ENCODE measurements around the gene PNMA8B. TPM values are rescaled to one million over a fixed set of nuclear protein-coding genes. Genes with fewer than 3 reads are reported as not detected.

PNMA8B gene
- total RNA-seq, 4 donors from 2014 or later: 3.1 to 4.2 (median 3.7) TPM

DNA sequence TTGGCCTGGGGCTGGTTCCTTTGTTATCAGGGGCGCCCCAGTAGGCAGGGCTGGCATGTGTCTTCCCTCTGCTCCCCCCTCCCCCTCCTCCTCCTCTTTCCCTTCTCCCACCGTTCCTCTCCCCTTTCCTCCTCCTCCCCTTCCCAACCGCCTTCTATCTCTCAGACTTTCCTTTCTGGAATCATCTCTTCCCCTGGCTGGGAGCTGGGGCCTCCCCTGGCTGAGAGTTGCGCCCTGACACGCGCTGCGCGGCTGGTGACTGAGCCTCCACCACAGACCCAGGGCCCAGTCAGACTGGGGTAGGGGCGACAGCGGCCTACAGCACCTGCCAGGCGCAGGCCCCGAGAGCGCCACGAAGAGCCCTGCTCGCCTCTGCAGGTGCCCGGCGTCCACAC is 2.8 kb downstream of the PNMA8B start:
- H3K4me1 ChIP-seq: peaks cover 0 to 60% (median 12%) of the 10 kb centered on the region in 4 donors
- peaks cover 0 to 75% of the 10 kb centered on the region in 2 donors for H3K27me3 ChIP-seq
- TF ChIP-seq EP300 (IDR thresholded peaks at IDR 0.05) (no peak), POLR2A (IDR thresholded peaks at IDR 0.05) (no peak)
- TF ChIP-seq, protein P1, sequence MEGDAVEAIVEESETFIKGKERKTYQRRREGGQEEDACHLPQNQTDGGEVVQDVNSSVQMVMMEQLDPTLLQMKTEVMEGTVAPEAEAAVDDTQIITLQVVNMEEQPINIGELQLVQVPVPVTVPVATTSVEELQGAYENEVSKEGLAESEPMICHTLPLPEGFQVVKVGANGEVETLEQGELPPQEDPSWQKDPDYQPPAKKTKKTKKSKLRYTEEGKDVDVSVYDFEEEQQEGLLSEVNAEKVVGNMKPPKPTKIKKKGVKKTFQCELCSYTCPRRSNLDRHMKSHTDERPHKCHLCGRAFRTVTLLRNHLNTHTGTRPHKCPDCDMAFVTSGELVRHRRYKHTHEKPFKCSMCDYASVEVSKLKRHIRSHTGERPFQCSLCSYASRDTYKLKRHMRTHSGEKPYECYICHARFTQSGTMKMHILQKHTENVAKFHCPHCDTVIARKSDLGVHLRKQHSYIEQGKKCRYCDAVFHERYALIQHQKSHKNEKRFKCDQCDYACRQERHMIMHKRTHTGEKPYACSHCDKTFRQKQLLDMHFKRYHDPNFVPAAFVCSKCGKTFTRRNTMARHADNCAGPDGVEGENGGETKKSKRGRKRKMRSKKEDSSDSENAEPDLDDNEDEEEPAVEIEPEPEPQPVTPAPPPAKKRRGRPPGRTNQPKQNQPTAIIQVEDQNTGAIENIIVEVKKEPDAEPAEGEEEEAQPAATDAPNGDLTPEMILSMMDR (IDR thresholded peaks at IDR 0.05): no peak
- peak overlapping the region; percentile 22 to 55 (median 38) for H3K4me3 ChIP-seq
- DNase-seq (ENCODE audit: low spot score in 2 of 2): no peak
- 46 to 52% methylated on average over 9 to 10 of the region's 17 CpGs for whole genome bisulfite sequencing, 2 donors
- H3K36me3 ChIP-seq: no peaks in the 10 kb centered on the region
- H3K9me3 ChIP-seq: no peaks in the 10 kb centered on the region
- H3K27ac ChIP-seq: peak overlapping the region in 3 of 4 donors; percentile 10 to 76 (median 34)

DNA sequence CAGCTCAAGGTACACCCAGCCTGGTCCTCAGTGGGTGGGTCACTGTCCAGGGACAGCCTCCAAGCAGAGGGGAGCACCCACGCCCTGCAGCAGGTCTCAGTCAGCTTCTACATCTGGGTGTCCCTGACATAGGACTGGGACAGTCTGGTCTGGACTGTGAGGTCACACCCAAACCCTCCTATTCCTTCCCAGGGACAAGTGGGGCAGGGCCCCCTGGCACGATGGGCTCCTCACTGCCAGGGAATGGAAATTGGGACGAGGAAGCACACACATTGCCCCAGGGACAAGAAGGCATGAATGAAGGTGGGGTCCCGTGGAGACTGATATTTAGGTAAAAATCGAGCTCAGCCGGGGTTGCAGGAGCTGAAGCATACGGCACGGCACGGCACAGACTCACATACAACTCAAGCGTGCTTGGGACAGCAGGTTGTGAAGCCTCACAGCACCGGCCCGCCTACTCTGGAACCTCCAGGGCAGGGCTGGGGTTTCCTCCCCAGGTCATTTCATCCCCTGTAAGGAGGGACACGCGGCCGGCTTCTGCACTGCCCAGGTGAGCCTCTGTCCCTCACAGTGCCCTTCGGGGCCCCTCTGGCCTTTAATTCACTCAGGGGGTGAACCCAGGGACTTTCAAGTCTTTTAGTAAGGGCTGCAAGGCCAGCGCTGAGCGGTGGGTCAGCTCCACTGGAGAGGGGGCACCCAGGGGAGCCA is 3.5 kb downstream of the PNMA8B start:
- Histone ChIP-seq H3K4me1 (peaks cover 0 to 67% (median 18%) of the 10 kb centered on the region in 4 donors), H3K27ac (peak overlapping the region in 1 of 4 donors; percentile 76), H3K9me3 (no peaks in the 10 kb centered on the region), H3K27me3 (peaks cover 0 to 82% of the 10 kb centered on the region in 2 donors), H3K36me3 (no peaks in the 10 kb centered on the region), H3K4me3 (peak overlapping the region in 1 of 4 donors; percentile 55)
- 68 to 74% methylated on average over 18 of the region's 18 CpGs for WGBS, 2 donors
- TF ChIP-seq POLR2A (IDR thresholded peaks at IDR 0.05) (no peak), EP300 (IDR thresholded peaks at IDR 0.05) (no peak)
- TF ChIP-seq, protein P1 (IDR thresholded peaks at IDR 0.05): no peak
- no peak for DNase-seq (ENCODE audit: low spot score in 2 of 2)

DNA sequence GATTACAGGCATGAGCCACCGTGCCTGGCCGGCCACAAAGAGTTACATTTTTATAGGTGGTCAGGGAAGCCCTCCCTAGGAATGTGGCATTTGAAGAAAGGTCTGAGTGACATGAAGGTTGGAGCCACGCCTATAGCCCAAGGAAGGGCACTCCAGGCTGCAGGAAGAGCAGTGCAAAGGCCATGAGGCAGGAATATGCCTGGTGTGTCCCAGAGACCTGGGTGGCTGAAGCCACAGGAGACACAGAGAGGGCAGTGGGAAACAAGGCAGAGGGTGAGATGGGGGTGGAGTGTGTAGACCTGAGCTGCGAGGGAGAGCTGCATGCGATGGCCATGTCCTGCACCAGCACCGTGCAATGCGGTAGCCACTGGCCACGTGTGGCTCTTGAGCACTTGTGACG is 4.9 kb downstream of the PNMA8B start:
- Histone ChIP-seq H3K4me1 (peaks cover 0 to 68% (median 20%) of the 10 kb centered on the region in 4 donors), H3K27me3 (peaks cover 0 to 90% of the 10 kb centered on the region in 2 donors), H3K27ac (no peak overlapping the region), H3K9me3 (no peaks in the 10 kb centered on the region), H3K36me3 (no peaks in the 10 kb centered on the region), H3K4me3 (no peak overlapping the region)
- DNase-seq (ENCODE audit: low spot score in 2 of 2): no peak
- TF ChIP-seq, protein P1 (IDR thresholded peaks at IDR 0.05): no peak
- no peak for TF ChIP-seq POLR2A (IDR thresholded peaks at IDR 0.05)
- TF ChIP-seq EP300 (IDR thresholded peaks at IDR 0.05): no peak
- 62 to 82% methylated on average over 9 of the region's 9 CpGs for WGBS, 2 donors

DNA sequence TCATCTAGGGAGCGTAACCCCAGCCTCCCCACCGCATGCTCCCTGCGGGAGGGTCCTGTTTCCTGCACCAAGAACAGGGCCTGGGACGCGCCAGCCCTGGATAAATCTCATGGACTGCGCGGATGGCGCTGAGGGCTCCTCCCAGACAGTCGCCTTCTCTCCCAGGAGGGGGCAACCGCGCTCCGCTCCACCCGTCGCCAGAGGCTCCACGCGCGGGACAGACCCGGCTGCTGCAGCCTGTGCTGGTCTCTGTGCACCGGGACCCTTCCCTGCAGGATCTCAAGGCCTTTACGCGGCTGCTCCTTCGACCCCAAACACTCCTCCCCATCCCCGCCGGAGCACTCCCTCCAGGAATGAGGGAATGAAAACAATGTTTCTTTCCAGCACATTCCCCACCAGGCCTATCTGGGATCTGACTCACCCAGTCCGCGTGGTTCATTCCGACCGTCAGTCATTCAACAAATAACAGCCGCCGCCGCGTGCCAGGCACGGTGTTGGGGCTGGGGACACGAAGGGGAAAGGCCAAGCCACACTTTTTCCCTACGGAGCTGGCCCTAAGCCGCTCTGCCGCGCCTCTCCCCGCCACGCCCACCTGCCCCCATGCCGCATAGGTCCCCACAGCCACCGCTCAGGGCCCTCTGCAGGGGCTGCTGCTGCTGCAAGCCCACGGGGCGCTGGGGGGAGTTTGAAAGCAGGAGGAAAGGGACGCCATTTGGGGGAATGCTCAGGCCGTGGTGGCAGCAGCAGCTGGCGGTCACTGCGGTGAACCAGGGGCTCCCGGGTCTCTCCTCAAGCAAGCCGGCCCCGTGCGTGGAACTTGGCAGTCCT is 6.0 kb downstream of the PNMA8B start:
- 7 to 11% methylated on average over 38 to 46 of the region's 52 CpGs for WGBS, 2 donors
- H3K27me3 ChIP-seq: peaks cover 0 to 80% of the 10 kb centered on the region in 2 donors

More for the DNA sequence above, 6.0 kb downstream of the PNMA8B start:
- Histone ChIP-seq H3K27ac (peak overlapping the region in 1 of 4 donors; percentile 2), H3K9me3 (no peaks in the 10 kb centered on the region), H3K36me3 (no peaks in the 10 kb centered on the region), H3K4me3 (peak overlapping the region in 1 of 4 donors; percentile 29), H3K4me1 (peaks cover 0 to 58% (median 17%) of the 10 kb centered on the region in 4 donors)
- TF ChIP-seq, protein P1 (IDR thresholded peaks at IDR 0.05): peak in 4 of 5 experiments; percentile 15 to 57 (median 30)
- TF ChIP-seq EP300 (IDR thresholded peaks at IDR 0.05): peak in 1 of 2 donors; percentile 29
- TF ChIP-seq POLR2A (IDR thresholded peaks at IDR 0.05): no peak
- DNase-seq (ENCODE audit: low spot score in 2 of 2): peak; percentile 33 to 50
